PC-9 (cell line): ENCODE measurements around the gene CBX8. TPM values are rescaled to one million over a fixed set of nuclear protein-coding genes. Genes with fewer than 3 reads are reported as not detected.
A peak's percentile ranks its signal among the peaks of the same experiment; 100 is the strongest.

Source experiments
- BruUV-seq: library from RNA; stranded (reverse); fragments of 400-500 nt; replicated peaks from 2 replicates; lab custom pipeline; 2021; lab: Mats Ljungman, UMichigan
- CTCF ChIA-PET: fragments of 300-600 bp; sonication (Branson Sonifier 250); formaldehyde crosslinking; loops from one replicate; lab custom pipeline; 2022; ENCODE audit warnings: antibody characterized with exemption; lab: Charles Lee
- POLR2A ChIA-PET: fragments of 300-600 bp; sonication (Branson Sonifier 250); formaldehyde crosslinking; loops from one replicate; lab custom pipeline; 2022; ENCODE audit warnings: antibody characterized with exemption; ENCODE audit not compliant: unreplicated experiment; lab: Charles Lee
- DNase-seq, 2 experiments: peaks; one replicate each; pipeline versions ENCODE4 v3.0.0 to v3.0.0-alpha.2; 2015 to 2022; ENCODE audit warnings: mixed read lengths in 1 of 2
- H2AFZ ChIP-seq: fragments of 200-600 bp; sonication (generic); 2 replicates; pipeline ENCODE4 v1.8.1; 2017; ENCODE audit warnings: antibody characterized with exemption
- H3F3A ChIP-seq: fragments of 200-600 bp; sonication (generic); 2 replicates; pipeline ENCODE4 v1.8.1; 2017; ENCODE audit warnings: antibody characterized with exemption, mild to moderate bottlenecking, low read depth; ENCODE audit not compliant: insufficient read depth
- H3K27ac ChIP-seq: fragments of 200-600 bp; sonication (generic); 2 replicates; pipeline ENCODE4 v1.6.1; 2016; ENCODE audit warnings: mixed run types
- H3K27me3 ChIP-seq: fragments of 200-600 bp; sonication (generic); 2 replicates; pipeline ENCODE4 v1.6.1; 2016; ENCODE audit warnings: low read depth, mixed run types; ENCODE audit not compliant: insufficient read depth
- H3K36me3 ChIP-seq: fragments of 200-600 bp; sonication (generic); 2 replicates; pipeline ENCODE4 v1.6.1; 2016; ENCODE audit warnings: low read depth, mixed run types
- H3K4me1 ChIP-seq: fragments of 200-600 bp; sonication (generic); replicated peaks from 2 replicates; pipeline ENCODE4 v1.6.1; 2016; ENCODE audit warnings: mixed run types; ENCODE audit not compliant: insufficient read depth
- H3K4me2 ChIP-seq: fragments of 200-600 bp; sonication (generic); 2 replicates; pipeline ENCODE4 v1.6.1; 2017; ENCODE audit warnings: mixed run types
- H3K4me3 ChIP-seq: fragments of 200-600 bp; sonication (generic); 2 replicates; pipeline ENCODE4 v1.6.1; 2016; ENCODE audit warnings: mixed run types
- H3K79me2 ChIP-seq: fragments of 200-600 bp; sonication (generic); 2 replicates; pipeline ENCODE4 v1.6.1; 2017; ENCODE audit warnings: low read depth, mixed run types
- H3K9me2 ChIP-seq: fragments of 200-600 bp; sonication (generic); 2 replicates; pipeline ENCODE4 v1.8.1; 2017; ENCODE audit warnings: mild to moderate bottlenecking; ENCODE audit not compliant: insufficient read depth
- H3K9me3 ChIP-seq: fragments of 200-600 bp; sonication (generic); 2 replicates; pipeline ENCODE4 v1.8.1; 2016; ENCODE audit warnings: low read depth; ENCODE audit not compliant: insufficient read depth
- H4K20me1 ChIP-seq: fragments of 200-600 bp; sonication (generic); 2 replicates; pipeline ENCODE4 v1.8.1; 2017; ENCODE audit not compliant: insufficient read depth
- EZH2 ChIP-seq: fragments of 200-600 bp; sonication (generic); IDR thresholded peaks from 2 replicates; pipeline ENCODE4 v1.8.0; 2017; ENCODE audit warnings: antibody characterized with exemption, low read depth
- intact Hi-C: fragments of 100-400 bp; cut with micrococcal nuclease; formaldehyde crosslinking; loops from one replicate; pipeline ENCODE4 v1.10.0; 2022; ENCODE audit not compliant: unreplicated experiment
- total RNA-seq: library from RNA; stranded (reverse); gene quantifications from 2 replicates; pipeline ENCODE4 v1.2.3, GENCODE V29; 2021
- TF ChIP-seq, protein P1 (sequence below): fragments of 200-600 bp; sonication (generic); conservative IDR thresholded peaks from 2 replicates; pipeline ENCODE4 v1.6.1; 2017; ENCODE audit warnings: mixed run types, antibody characterized with exemption, mild to moderate bottlenecking, moderate library complexity

CBX8 gene
- total RNA-seq, 1 experiment from 2014 or later, result 14.2 TPM

DNA sequence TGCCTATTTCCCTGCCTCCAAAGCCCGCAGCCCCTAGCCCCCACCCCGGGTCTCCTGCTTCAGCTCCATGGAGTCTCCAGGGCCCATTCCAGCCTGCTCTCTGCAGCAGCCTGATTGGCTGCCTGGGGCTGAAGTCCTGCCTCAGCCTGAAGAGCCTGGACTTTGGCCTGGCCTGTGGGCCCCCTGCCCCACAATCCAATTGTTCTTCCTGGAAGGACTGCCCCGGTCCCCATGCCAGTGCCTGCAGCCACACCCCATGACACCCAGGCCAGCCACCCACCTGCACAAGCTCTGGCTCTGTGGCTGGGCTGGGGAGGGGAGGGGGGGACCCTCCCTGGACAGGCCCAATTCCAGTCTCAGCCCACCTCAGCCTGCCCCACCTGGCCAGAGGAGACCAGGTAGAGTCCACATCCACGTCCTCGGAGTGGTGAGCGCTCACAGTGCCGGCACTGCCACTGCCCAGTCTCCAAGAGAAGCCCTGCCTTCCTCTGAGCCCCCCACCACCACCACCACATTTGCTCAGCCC, 53.9 kb downstream of the CBX8 start:
- Histone ChIP-seq H3K27ac (no peak overlapping the region), H3K36me3 (no peaks in the 10 kb centered on the region), H3K27me3 (no peaks in the 10 kb centered on the region), H3K79me2 (no peaks in the 10 kb centered on the region; the same call in 1 of the 2 replicates), H3K9me3 (no peaks in the 10 kb centered on the region), H3K4me1 (peaks cover 48% of the 10 kb centered on the region), H3K9me2 (no peaks in the 10 kb centered on the region), H2AFZ (no peak overlapping the region), H3F3A (peaks cover 45% of the 10 kb centered on the region), H4K20me1 (no peaks in the 10 kb centered on the region), H3K4me2 (no peak overlapping the region), H3K4me3 (no peak overlapping the region)
- TF ChIP-seq EZH2, result no peak
- TF ChIP-seq, protein P1, sequence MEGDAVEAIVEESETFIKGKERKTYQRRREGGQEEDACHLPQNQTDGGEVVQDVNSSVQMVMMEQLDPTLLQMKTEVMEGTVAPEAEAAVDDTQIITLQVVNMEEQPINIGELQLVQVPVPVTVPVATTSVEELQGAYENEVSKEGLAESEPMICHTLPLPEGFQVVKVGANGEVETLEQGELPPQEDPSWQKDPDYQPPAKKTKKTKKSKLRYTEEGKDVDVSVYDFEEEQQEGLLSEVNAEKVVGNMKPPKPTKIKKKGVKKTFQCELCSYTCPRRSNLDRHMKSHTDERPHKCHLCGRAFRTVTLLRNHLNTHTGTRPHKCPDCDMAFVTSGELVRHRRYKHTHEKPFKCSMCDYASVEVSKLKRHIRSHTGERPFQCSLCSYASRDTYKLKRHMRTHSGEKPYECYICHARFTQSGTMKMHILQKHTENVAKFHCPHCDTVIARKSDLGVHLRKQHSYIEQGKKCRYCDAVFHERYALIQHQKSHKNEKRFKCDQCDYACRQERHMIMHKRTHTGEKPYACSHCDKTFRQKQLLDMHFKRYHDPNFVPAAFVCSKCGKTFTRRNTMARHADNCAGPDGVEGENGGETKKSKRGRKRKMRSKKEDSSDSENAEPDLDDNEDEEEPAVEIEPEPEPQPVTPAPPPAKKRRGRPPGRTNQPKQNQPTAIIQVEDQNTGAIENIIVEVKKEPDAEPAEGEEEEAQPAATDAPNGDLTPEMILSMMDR, result no peak
- intact Hi-C loops, result no loop called here
- BruUV-seq, result no TSS peak
- CTCF ChIA-PET, result interaction anchor here (0.6 kb wide), 1 partner anchor 90 kb away, joined by 8 read pairs; no protein-coding TSS in a partner anchor
- POLR2A ChIA-PET, result no interaction called here
- no peak for DNase-seq

DNA sequence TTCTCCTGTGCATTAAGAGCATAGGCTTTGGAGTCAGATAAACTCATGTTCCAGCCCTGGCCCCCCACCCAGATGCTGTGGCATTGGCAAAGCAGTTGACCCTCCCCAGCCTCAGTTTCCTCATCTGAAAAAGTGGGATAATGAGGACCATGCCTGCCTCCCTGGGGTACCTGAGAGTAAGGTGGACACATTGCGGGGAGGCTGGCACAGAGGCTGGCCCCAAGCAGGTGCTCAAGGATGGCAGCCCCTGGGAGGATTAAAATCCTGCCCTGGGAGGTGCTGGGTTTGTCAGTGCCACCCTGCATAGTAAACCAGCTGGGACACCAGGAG, 54.3 kb downstream of the CBX8 start:
- Histone ChIP-seq H3K4me1 (peaks cover 49% of the 10 kb centered on the region), H2AFZ (no peak overlapping the region), H3K9me2 (no peaks in the 10 kb centered on the region), H3K27ac (no peak overlapping the region), H3K36me3 (no peaks in the 10 kb centered on the region), H3F3A (peaks cover 45% of the 10 kb centered on the region), H3K4me2 (peak overlapping the region; percentile 67; the same call in 1 of the 2 replicates), H4K20me1 (no peaks in the 10 kb centered on the region), H3K9me3 (no peaks in the 10 kb centered on the region), H3K4me3 (no peak overlapping the region), H3K79me2 (no peaks in the 10 kb centered on the region; the same call in 1 of the 2 replicates), H3K27me3 (no peaks in the 10 kb centered on the region)
- ChIA-PET CTCF (interaction anchor here (0.6 to 1.0 kb wide), 6 partner anchors 20 to 690 kb away, joined by 3 to 5 read pairs (median 3); no protein-coding TSS in a partner anchor), POLR2A (no interaction called here)
- no peak for DNase-seq
- intact Hi-C loops, result no loop called here
- TF ChIP-seq, protein P1, result no peak
- no peak for TF ChIP-seq EZH2
- BruUV-seq, result no TSS peak

Other genes with a start within 250 kb of the CBX8 start
- gene RBFOX3, start 186.0 kb downstream of the CBX8 start, total RNA-seq, result not detected in 2 replicates
- gene ENPP7, start 66.1 kb downstream of the CBX8 start, total RNA-seq, result not detected in 2 replicates
- 30.4 and 32.6 TPM in 2 replicates for gene CBX2, start 18.9 kb downstream of the CBX8 start, total RNA-seq
- 32.0 and 33.1 TPM in 2 replicates for gene CBX4, start 42.4 kb upstream of the CBX8 start, total RNA-seq
- gene TBC1D16, start 238.8 kb upstream of the CBX8 start, total RNA-seq, result 41.7 and 44.1 TPM in 2 replicates
- 11.0 and 14.2 TPM in 2 replicates for gene CCDC40, start 239.6 kb upstream of the CBX8 start, total RNA-seq